RWPE1 (cell line): ENCODE measurements around the gene NEURL1.

Experiments used
- CTCF ChIA-PET: fragments of 350-600 bp; sonication (Branson Sonifier 250); formaldehyde crosslinking; extraction: SDS; loops from one replicate; lab custom pipeline; 2021; lab: Yijun Ruan, JAX
- POLR2A ChIA-PET: fragments of 400-600 bp; formaldehyde crosslinking; extraction: SDS; loops from one replicate; lab custom pipeline; 2020; ENCODE audit warnings: antibody characterized with exemption; ENCODE audit not compliant: low non-redundant PET; lab: Yijun Ruan, JAX
- DNase-seq: peaks from one replicate; pipeline ENCODE4 v3.0.0; 2012; ENCODE audit warnings: low spot score
- H3K27ac ChIP-seq: fragments of 450-650 bp; 2 replicates; pipeline ENCODE4 v1.5.1; 2017
- TF ChIP-seq, protein P1 (sequence below): fragments of 450-650 bp; conservative IDR thresholded peaks from 2 replicates; pipeline ENCODE4 v1.5.1; 2017; ENCODE audit warnings: low read depth, mild to moderate bottlenecking

NEURL1 gene

DNA sequence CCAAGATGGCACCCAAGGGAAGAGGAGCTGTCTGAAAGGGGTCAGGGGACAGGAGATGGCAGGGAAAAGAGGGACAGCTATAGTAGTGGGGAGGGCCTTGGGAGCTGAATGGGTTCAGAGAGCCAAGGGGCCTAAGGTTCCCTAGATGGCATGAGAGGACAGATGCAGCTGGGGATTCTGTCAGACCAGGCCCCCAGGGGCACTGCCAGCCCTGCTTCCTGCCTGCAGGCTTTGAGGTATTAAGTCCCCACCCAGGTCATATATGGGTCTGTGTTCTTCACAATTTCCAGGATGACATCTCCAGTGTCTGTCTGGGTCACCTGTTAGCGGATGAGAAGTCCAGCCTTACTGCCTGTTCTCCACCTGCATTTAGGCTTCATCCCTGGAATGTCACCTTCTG is 56.7 kb downstream of the NEURL1 start:
- ChIA-PET CTCF (no interaction called here), POLR2A (no interaction called here)
- no peak overlapping the region for H3K27ac ChIP-seq
- TF ChIP-seq, protein P1, sequence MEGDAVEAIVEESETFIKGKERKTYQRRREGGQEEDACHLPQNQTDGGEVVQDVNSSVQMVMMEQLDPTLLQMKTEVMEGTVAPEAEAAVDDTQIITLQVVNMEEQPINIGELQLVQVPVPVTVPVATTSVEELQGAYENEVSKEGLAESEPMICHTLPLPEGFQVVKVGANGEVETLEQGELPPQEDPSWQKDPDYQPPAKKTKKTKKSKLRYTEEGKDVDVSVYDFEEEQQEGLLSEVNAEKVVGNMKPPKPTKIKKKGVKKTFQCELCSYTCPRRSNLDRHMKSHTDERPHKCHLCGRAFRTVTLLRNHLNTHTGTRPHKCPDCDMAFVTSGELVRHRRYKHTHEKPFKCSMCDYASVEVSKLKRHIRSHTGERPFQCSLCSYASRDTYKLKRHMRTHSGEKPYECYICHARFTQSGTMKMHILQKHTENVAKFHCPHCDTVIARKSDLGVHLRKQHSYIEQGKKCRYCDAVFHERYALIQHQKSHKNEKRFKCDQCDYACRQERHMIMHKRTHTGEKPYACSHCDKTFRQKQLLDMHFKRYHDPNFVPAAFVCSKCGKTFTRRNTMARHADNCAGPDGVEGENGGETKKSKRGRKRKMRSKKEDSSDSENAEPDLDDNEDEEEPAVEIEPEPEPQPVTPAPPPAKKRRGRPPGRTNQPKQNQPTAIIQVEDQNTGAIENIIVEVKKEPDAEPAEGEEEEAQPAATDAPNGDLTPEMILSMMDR = no peak
- DNase-seq = no peak

DNA sequence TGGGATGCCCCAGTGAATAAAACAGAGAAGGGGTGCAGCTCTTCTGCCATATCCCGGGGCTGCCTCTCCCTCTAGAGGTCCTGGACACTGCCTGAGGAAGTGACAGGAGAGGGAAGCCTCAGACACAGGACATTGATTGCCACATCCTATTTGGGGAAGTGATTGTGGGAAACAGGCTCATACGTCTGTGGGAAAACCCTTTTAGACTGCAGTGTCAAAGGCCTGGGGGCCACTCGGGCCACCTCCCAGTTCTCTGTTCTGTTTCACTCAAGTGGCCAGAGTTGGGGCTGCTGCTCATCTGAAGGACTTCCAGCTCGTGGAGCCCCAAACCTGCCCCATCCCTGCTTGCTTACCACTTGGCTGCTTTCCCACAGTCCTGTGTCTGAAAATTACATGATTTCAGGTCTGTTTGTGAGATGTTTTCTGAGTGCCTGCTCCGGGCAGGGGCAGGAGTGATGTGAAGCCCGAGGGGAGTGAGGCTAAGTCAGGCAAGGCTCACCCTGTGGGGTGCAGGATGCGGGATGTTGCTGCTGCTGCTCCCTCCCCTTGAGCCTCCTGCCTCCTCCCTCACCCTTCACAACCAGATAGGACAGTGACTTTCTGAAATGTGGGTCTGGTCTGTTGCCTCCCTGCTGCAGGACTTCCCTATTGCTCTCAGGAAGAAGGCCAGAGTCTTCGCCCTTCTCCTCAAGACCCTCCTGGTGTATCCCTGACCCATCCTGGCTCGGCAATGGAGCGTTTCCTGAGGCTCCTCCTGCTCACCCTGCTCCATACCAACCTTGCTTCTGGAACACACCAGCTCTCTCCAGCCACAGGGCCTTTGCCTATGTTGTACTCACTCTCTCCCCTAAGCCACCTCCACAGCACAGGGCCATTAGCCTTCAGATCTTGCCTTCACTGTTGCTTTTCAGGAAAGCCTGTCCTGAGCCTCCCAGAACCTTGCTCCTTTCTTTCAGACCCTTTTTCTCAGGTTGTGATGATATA is 58.4 kb downstream of the NEURL1 start:
- TF ChIP-seq, protein P1 = no peak
- no peak overlapping the region for H3K27ac ChIP-seq
- DNase-seq = no peak
- ChIA-PET CTCF (interaction anchor here (0.6 to 0.9 kb wide), 3 partner anchors 9 to 41 kb away, joined by 3 to 4 read pairs (median 3); no protein-coding TSS in a partner anchor), POLR2A (interaction anchor here (0.6 kb wide), 1 partner anchor 32 kb away, joined by 5 read pairs; no protein-coding TSS in a partner anchor)

GRCh38 chr10:103552856-103553742 is 59.6 kb downstream of the NEURL1 start:
- H3K27ac ChIP-seq = no peak overlapping the region
- TF ChIP-seq, protein P1 = no peak
- DNase-seq = no peak
- POLR2A ChIA-PET = no interaction called here
- CTCF ChIA-PET = interaction anchor here (0.9 kb wide), 2 partner anchors 10 kb away, joined by 3 to 4 read pairs; no protein-coding TSS in a partner anchor

- DNase-seq = no peak
- H3K27ac ChIP-seq = no peak overlapping the region
- CTCF ChIA-PET = interaction anchor here (0.5 kb wide), 1 partner anchor 127 kb away, joined by 5 read pairs; no protein-coding TSS in a partner anchor
- TF ChIP-seq, protein P1 = no peak
- POLR2A ChIA-PET = no interaction called here
Measured at GRCh38 chr10:103553743-103554487, 60.4 kb downstream of the NEURL1 start.

- TF ChIP-seq, protein P1 = no peak
- ChIA-PET CTCF (interaction anchor here (1.0 to 1.1 kb wide), 2 partner anchors 10 to 12 kb away, joined by 3 to 4 read pairs; no protein-coding TSS in a partner anchor), POLR2A (no interaction called here)
- H3K27ac ChIP-seq = no peak overlapping the region
- DNase-seq = peak; percentile 81
Measured at GRCh38 chr10:103554488-103555324, 61.2 kb downstream of the NEURL1 start.
